AG09309 (cell line): Measurements from ENCODE around the gene ATP8A2.

Source experiments
- DNase-seq: peaks from one replicate; pipeline ENCODE4 v3.0.0-alpha.2; 2010; ENCODE audit warnings: low read depth
- H3K4me3 ChIP-seq: 2 replicates; pipeline ENCODE4 v1.5.1; 2011; ENCODE audit warnings: mild to moderate bottlenecking, low read depth, low read length, moderate library complexity; ENCODE audit not compliant: control insufficient read depth
- CTCF ChIP-seq: IDR thresholded peaks from 2 replicates; pipeline ENCODE4 v1.5.1; 2011; ENCODE audit warnings: mild to moderate bottlenecking, low read depth, low read length, inconsistent platforms; ENCODE audit not compliant: insufficient read depth, control insufficient read depth; ENCODE audit errors: missing control alignments

ATP8A2 gene

GRCh38 chr13:25971459-25972145, 599.8 kb downstream of the ATP8A2 start:
- no peak overlapping the region for H3K4me3 ChIP-seq
- no peak for DNase-seq
- TF ChIP-seq CTCF: no peak

- no peak for DNase-seq
- TF ChIP-seq CTCF: no peak
- no peak overlapping the region for H3K4me3 ChIP-seq
Measured at GRCh38 chr13:25973085-25973484, 601.3 kb downstream of the ATP8A2 start.

GRCh38 chr13:25973576-25973975, 601.8 kb downstream of the ATP8A2 start:
- no peak for DNase-seq
- no peak for TF ChIP-seq CTCF
- no peak overlapping the region for H3K4me3 ChIP-seq

- H3K4me3 ChIP-seq: no peak overlapping the region
- no peak for DNase-seq
- no peak for TF ChIP-seq CTCF
Measured at GRCh38 chr13:25977216-25977615, 605.4 kb downstream of the ATP8A2 start.

GRCh38 chr13:25977671-25978070, 605.9 kb downstream of the ATP8A2 start:
- H3K4me3 ChIP-seq: no peak overlapping the region
- DNase-seq: no peak
- TF ChIP-seq CTCF: no peak

GRCh38 chr13:25978961-25979360, 607.2 kb downstream of the ATP8A2 start:
- H3K4me3 ChIP-seq: no peak overlapping the region
- DNase-seq: no peak
- no peak for TF ChIP-seq CTCF
